ENCODE measurements around the gene CHRM1.

DNA sequence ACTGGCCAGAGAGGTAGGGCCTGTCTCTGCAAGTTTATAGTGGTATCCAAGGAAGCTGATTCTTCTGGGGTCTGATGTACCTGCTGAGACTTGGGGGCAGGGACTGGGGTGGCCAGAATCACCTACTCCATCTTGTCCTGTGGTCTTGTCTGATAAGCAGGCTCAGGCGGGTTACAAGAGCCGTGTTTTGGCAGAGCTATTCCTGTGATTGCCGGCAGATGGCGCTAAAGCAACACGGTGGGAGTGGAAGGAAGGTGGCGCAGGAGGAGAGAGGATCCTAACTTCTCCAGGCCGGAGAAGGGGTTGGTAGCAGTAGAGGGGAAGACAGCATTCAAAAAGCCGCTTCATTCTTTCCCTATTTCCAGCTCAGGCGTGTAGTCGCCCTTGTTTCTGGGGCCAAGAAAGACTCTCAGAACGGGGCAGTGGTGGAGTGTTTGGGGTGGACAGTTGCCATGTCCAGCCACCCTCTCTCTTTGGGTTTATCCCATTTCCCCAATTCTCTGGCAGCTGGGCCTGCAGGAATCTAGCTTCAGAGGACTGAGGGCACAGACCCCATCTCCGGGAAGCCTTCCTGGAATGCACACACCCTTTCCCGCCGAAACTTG, 15.1 kb downstream of the CHRM1 start:
- TF ChIP-seq, protein P1, sequence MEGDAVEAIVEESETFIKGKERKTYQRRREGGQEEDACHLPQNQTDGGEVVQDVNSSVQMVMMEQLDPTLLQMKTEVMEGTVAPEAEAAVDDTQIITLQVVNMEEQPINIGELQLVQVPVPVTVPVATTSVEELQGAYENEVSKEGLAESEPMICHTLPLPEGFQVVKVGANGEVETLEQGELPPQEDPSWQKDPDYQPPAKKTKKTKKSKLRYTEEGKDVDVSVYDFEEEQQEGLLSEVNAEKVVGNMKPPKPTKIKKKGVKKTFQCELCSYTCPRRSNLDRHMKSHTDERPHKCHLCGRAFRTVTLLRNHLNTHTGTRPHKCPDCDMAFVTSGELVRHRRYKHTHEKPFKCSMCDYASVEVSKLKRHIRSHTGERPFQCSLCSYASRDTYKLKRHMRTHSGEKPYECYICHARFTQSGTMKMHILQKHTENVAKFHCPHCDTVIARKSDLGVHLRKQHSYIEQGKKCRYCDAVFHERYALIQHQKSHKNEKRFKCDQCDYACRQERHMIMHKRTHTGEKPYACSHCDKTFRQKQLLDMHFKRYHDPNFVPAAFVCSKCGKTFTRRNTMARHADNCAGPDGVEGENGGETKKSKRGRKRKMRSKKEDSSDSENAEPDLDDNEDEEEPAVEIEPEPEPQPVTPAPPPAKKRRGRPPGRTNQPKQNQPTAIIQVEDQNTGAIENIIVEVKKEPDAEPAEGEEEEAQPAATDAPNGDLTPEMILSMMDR (conservative IDR thresholded peaks at IDR 0.05; ENCODE audit: low read depth, low read length), result peak; percentile 99
- no peak for TF ChIP-seq EZH2phosphoT487 (IDR thresholded peaks at IDR 0.05; ENCODE audit: borderline replicate concordance, low read length)
